ENCODE data around the gene MAST4. TPM values are rescaled to one million over a fixed set of nuclear protein-coding genes. Genes with fewer than 3 reads are reported as not detected.

The MAST4 gene
- total and polyA plus RNA-seq, 2 of the 8 experiments (the other 6 are each of a cell fraction or from before 2014, with no cell fraction given) = 1.5 to 2.6 TPM

DNA sequence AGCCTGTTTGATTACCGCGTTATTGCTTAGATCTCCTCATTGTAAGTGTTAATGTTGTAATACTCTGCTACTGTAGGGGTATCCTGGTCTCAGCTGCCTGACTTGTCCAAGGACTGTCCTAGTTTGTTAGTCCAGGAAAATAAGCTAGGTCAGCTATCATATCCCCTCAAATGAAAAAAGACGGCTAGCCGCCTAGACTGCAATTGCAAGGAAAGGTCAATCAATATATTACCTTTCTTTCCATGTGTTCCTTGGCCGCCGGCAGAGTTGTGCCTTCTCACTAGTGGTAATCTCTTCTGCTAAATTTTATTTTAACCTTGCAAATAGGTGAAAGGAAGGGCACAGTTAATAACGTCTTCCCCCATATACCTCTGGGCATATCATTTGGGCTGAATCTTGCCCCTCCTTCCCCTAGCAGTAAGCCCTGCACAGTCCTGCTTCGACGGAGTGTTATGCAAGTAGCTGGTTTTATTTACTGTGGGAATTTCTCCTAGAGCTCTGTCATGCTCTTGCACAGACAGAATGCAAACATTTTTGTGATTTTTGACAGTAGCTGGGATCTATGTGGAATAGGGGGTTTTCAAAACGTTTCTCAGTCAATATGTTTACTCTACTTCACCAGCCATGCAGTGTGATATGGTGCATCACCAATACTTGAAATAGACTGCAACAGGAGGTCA is 288.5 kb downstream of the MAST4 start:
- no peak overlapping the region for H2BK20ac ChIP-seq (ENCODE audit: low read length)
- WGBS, 2 experiments (ENCODE audit: extremely low coverage in 1 of 2, insufficient coverage in 1 of 2, insufficient read length in 1 of 2, insufficient replicate concordance in 2 of 2, low coverage in 1 of 2, low lambda C conversion rate in 2 of 2, missing lambda C conversion rate in 1 of 2) = 93% methylated on average over 10 of the region's 10 CpGs; no CpG with 5 or more reads in 1 of the 2 experiments
- no peak overlapping the region for H2BK5ac ChIP-seq (ENCODE audit: low read depth, low read length)
- TF ChIP-seq KDM1A (IDR thresholded peaks at IDR 0.05; ENCODE audit: borderline replicate concordance, low read length) = no peak
- TF ChIP-seq EZH2 (IDR thresholded peaks at IDR 0.05; ENCODE audit: low read depth, low read length, severe bottlenecking) = no peak
- TF ChIP-seq GTF2F1 (IDR thresholded peaks at IDR 0.05; ENCODE audit: borderline replicate concordance, low read depth, low read length) = no peak
- TF ChIP-seq POLR2A (IDR thresholded peaks at IDR 0.05; ENCODE audit: control extremely low read depth in 1 of 2, low read depth in 2 of 2, low read length in 2 of 2) = no peak
- no peak for TF ChIP-seq SP2 (IDR thresholded peaks at IDR 0.05; ENCODE audit: low read length)
- no peak for TF ChIP-seq PHF8 (conservative IDR thresholded peaks at IDR 0.05; ENCODE audit: low read depth, low read length)
- TF ChIP-seq CBX8 (IDR thresholded peaks at IDR 0.05; ENCODE audit: borderline replicate concordance, low read depth, low read length) = no peak
- TF ChIP-seq RFX5 (IDR thresholded peaks at IDR 0.05; ENCODE audit: borderline replicate concordance, low read depth, low read length) = no peak
- no peak for TF ChIP-seq NANOG (IDR thresholded peaks at IDR 0.05; ENCODE audit: insufficient read depth, low read depth, low read length, poor library complexity, severe bottlenecking)
- TF ChIP-seq POLR2AphosphoS5 (IDR thresholded peaks at IDR 0.05; ENCODE audit: low read depth, low read length) = no peak
- TF ChIP-seq YY1 (IDR thresholded peaks at IDR 0.05; ENCODE audit: low read depth, low read length) = no peak
- no peak for TF ChIP-seq BRCA1 (IDR thresholded peaks at IDR 0.05; ENCODE audit: low read depth, low read length)
- TF ChIP-seq CHD2 (IDR thresholded peaks at IDR 0.05; ENCODE audit: low read length) = no peak
- no peak for TF ChIP-seq SIRT6 (IDR thresholded peaks at IDR 0.05; ENCODE audit: low read length)

More for the DNA sequence above, 288.5 kb downstream of the MAST4 start:
- H3K18ac ChIP-seq (ENCODE audit: extremely low read depth, low read length) = no peak overlapping the region
- no peak overlapping the region for H2BK15ac ChIP-seq (ENCODE audit: low read length)
- H3K4me2 ChIP-seq (ENCODE audit: insufficient read depth in 1 of 2, low read depth in 2 of 2, low read length in 2 of 2) = no peak overlapping the region
- H3K4me3 ChIP-seq (ENCODE audit: extremely low read depth in 1 of 4, insufficient read depth in 2 of 4, low read depth in 3 of 4, low read length in 4 of 4) = no peak overlapping the region
- H3K9me3 ChIP-seq (ENCODE audit: insufficient read depth in 2 of 2, low read depth in 1 of 2, low read length in 1 of 2) = no peaks in the 10 kb centered on the region
- CTCF ChIA-PET (ENCODE audit: partially characterized antibody) = interaction anchor here (0.8 to 2.1 kb wide), 5 partner anchors 11 to 103 kb away, joined by 3 to 7 read pairs (median 3); no protein-coding TSS in a partner anchor
- H3K4ac ChIP-seq (replicated peaks; ENCODE audit: insufficient read length, low read depth, low read length) = no peak overlapping the region
- H3K79me2 ChIP-seq (ENCODE audit: control insufficient read depth in 1 of 2, insufficient read depth in 2 of 2, low read length in 2 of 2) = no peaks in the 10 kb centered on the region
- H2AK5ac ChIP-seq (ENCODE audit: low read depth, low read length) = no peak overlapping the region
- DNase-seq (ENCODE audit: low read depth in 1 of 2, low spot score in 2 of 2) (no peak), FAIRE-seq (no peak)
- H3K14ac ChIP-seq (ENCODE audit: insufficient read length) = no peak overlapping the region
- H4K20me1 ChIP-seq (replicated peaks in 1 of 2; ENCODE audit: control insufficient read depth in 1 of 2, insufficient read depth in 2 of 2, low read length in 2 of 2) = no peaks in the 10 kb centered on the region
- POLR2A ChIA-PET (ENCODE audit: partially characterized antibody) = interaction anchor here (1.4 kb wide), 1 partner anchor 11 kb away, joined by 3 read pairs; no protein-coding TSS in a partner anchor
- no peak overlapping the region for H2AFZ ChIP-seq (ENCODE audit: low read length)
- H3K23me2 ChIP-seq (ENCODE audit: low read depth, low read length) = no peaks in the 10 kb centered on the region
- no peak overlapping the region for H4K5ac ChIP-seq (ENCODE audit: insufficient read length, low read depth, low read length)
- H3K23ac ChIP-seq (ENCODE audit: insufficient read length) = no peak overlapping the region
- no peak overlapping the region for H3K56ac ChIP-seq (replicated peaks; ENCODE audit: insufficient read length, low read depth, low read length)
- H4K8ac ChIP-seq (ENCODE audit: extremely low read depth, insufficient read depth, low read length) = no peak overlapping the region
- H2BK12ac ChIP-seq (ENCODE audit: low read depth, low read length) = no peak overlapping the region
- no peak overlapping the region for H4K91ac ChIP-seq (replicated peaks; ENCODE audit: insufficient read length, low read length)
- no peak overlapping the region for H3K27ac ChIP-seq (ENCODE audit: low read depth, low read length)
- H3K36me3 ChIP-seq (ENCODE audit: control insufficient read depth in 2 of 4, insufficient read depth in 4 of 4, low read length in 3 of 4) = no peaks in the 10 kb centered on the region
- H3K79me1 ChIP-seq (ENCODE audit: low read depth, low read length) = no peaks in the 10 kb centered on the region
- H3K4me1 ChIP-seq (replicated peaks in 1 of 4; ENCODE audit: control insufficient read depth in 3 of 4, insufficient read depth in 4 of 4, low read length in 3 of 4) = no peaks in the 10 kb centered on the region
- H3K27me3 ChIP-seq (replicated peaks in 1 of 4; ENCODE audit: control insufficient read depth in 3 of 4, extremely low read depth in 1 of 4, insufficient read depth in 3 of 4, low read length in 3 of 4) = no peaks in the 10 kb centered on the region
- no peak overlapping the region for H3K9ac ChIP-seq (replicated peaks in 1 of 4; ENCODE audit: extremely low read depth in 1 of 4, low read depth in 3 of 4, low read length in 3 of 4)
- no peak overlapping the region for H2BK120ac ChIP-seq (replicated peaks; ENCODE audit: low read depth, low read length)

Data from H1 (cell line).